ENCODE results near the gene CDH4.
"Not testable (repeated sequence)": the region's sequence is repeated elsewhere in the genome, so short reads cannot be mapped to it uniquely, and the experiment has no call there.

The CDH4 gene

DNA sequence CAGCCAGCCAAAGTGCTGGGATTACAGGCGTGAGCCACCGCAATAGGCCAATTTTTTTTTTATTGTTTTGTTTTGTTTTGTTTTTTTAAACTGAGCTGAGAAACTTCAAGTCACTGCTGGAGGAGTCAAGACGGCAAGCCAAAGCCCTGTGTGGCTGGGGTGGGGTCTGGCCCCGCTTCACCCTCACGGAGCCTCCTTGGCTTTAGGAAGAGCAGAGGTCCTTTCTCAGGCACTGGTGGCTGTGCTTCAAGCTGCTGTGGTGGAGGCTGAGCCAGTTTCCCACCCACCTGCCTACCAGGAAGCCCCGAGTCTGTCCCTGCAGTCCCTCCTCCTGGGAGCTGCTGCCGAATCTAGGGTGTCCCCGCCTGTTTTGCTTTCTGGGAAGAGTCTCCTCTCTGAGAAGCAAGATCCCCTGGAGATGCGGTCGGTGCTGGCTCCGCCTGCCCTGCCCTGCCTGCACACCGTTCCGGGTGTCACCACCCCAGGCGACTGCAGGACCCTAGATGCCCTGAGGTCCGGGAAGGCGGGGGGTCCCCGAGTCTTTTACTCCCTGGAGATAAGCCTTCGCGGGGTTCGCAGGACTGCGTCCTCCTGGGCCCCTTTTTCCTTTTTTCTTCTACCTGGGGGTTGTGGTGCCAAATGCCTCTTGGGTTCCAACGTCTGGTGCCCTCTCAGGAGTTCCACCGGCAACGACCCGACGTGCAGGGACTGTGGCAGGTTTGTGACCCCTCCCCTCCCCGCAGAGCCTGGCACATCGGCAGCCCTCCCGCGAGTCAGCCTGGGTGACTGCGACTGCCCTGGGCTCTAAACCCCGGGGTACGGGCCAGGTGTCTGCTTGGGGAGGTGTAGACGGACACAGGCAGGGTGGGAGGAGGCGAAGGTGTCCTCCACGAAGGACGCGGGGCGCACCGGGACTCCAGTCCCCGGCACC is 712.9 kb downstream of the CDH4 start:
- no peak for DNase-seq

DNA sequence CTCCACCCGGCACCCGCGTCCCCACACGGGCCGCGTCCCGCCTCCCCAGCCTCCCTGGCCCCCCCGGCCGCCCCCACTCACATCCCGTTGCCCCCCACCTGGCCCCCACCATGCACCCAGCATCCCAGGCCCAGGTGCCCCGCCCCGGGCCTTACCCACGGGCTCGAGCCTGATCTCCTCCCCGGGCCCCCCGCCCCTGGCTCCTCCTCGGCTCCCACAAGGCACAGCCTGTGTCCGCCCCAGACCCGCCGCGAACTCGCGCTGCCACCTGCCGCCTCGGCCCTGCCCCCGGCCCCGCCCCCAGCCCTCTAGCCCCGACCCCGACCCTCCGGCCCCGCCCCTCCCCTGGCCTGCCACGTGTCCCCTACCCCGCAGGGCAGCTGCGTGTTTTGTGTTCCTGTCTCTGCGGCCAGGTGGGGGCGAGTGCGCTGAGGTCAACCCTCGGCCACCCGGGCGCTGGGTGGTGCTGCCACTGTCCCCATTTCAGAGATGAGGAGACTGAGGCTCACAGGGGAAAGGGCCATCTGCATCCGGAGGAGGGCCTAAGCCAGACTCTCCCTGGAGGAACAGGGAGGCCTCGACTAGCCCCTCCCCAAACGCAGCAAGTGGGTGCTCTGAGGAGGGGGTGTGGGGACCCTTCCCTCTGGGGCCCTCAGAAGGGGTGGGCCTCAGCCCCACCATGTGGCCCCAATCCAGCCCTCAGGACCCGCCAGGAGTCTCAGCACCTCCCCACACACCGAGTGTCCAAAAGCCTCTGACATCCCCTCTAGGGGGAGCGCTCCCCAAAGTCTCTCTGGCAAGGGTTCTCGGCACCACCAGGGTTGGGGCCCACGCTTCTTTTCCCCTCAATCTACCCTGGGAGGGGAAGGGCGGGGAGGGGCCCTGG is 713.8 kb downstream of the CDH4 start:
- DNase-seq: no peak

DNA sequence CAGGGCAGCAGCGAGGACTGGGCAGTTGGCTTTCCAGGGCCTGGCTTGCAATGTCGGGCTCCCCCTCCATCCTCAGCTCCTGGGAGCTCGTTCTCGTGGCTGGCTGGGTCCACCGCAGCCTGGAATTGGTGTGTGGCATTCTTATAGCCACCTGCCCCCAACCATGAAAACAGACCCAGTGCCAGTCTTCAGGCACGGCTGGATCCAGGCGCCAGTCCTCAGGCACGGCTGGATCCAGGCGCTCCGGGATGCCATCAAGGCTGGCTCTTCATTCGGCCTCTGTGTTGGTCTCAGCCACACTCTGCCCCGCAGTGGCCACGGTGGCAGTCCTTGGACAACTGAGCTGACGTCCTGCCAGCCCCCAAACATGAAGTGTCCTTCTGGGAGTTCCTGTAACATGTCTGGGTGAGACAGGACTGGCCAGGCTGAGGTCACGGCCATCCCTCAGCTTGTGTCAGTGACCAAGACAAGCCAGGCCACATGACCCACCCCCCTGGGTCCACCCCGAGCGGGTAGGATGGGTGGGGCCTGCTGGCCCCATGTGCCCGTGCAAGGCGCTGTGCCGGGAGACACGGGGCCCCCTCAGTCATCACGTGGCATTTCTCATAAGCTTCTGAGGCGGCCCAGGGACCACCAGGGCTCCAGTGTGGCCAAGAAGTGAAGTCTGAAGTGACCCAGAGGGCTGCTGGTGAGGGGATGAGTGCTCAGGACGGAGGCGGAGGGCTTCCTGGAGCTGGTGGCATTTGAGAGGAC is 714.6 kb downstream of the CDH4 start:
- no peak for DNase-seq

DNA sequence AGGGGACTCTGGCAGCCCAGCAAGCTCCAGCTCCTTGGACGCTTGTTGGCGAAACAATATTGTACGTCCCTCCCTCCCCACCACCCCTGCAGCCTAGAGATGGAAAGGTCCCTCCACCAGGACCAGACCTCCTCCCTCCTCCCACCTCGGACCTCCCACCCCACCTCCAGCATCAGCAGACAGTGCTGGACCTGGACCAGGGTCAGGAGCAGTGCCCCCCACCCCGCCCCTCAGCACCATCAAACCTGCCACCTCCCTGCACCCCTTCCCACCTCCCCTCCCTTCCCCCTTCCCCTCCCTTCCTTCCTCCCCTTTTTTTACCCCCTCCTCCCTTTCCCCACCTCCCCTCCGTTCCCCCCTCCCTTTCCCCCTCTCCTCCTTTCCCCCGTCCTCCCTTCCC is 715.2 kb downstream of the CDH4 start:
- DNase-seq: no peak

DNA sequence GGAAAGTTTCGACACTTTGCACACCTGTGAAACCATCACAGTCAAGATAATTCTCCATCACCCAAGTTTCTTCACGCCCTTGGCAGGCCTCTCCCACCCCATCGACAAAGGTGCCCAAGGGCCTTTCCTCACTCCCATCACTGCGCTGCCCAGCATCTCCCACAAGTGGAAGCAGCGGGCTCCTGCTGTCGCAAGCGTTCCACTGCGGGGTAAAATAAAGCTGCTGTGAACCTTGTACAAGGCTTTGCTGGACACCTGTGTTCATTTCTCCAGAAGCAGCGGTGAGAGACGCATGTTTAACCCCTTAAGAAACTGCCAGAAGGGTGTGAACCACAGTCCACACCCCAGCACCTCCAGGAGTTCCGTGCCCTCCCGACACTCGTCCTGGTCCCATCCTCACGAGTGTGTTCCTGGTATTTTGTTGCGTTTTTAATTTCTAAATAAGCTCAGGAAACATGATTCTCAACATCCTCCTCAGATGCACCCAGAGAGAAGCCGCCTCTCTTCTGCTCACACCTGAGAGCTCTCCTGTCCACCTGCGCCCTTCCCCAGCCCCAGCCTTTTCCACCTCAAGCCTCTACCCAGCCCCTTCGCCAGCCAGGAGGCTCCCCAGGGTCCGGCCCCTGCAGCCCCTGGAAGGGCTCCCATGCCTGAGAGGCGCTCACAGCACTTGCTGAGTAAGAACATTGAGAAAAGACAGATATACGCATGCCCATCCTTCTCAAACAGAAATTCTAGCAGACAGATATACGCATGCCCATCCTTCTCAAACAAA is 716.2 kb downstream of the CDH4 start:
- DNase-seq: no peak

DNA sequence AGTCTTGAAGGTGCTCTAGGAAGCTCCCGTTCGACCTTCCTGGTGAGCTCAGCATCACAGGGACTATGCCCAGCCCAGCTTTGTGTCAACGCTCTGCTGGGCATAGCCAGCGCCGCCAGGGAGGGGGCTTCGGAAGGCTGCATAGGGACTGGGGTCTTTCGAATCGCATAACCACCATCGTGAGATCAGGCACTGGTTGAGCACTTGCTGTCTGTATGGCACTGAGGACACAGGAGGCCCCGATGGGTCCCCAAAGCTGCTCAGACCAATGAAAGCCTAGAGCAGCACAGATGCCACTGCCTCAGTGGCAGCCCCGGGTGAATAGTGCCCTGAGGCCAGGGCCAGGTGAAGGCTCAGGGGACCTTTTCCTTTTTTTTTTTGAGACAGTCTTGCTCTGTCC is 716.9 kb downstream of the CDH4 start:
- DNase-seq: no peak

DNA sequence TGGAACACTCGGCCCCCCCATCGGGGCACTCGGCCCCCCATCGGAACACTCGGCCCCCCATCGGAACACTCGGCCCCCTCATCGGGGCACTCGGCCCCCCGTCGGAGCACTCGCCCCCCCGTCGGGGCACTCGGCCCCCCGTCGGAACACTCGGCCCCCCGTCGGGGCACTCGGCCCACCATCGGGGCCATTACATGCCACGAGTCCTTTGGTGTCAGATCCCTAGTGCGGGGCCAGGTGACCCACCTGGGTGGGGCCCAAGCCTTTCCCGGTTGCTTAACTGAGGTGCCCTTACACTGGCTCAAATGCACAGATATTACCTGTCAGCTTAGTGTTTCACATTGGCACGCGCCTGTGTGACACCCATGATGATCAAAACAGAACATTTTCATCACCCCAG is 717.7 kb downstream of the CDH4 start:
- no peak for DNase-seq

DNA sequence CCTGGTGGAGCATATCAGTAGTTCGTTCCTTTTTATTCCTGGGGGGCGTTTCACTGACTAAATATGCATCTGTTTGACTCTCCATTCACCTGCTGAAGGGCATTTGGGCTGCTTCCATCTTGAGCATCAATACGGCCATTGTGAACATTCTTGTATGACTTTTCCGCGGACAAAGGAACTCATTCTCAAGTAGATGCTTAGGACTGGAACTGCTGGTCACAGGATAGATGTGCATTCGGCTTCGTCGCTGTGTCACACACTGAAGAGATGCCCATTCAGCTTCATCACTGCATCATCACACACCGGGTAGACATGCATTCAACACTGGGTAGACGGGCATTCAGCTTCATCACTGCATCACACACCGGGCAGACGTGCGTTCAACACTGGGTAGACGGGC is 718.3 kb downstream of the CDH4 start:
- no peak for DNase-seq

DNA sequence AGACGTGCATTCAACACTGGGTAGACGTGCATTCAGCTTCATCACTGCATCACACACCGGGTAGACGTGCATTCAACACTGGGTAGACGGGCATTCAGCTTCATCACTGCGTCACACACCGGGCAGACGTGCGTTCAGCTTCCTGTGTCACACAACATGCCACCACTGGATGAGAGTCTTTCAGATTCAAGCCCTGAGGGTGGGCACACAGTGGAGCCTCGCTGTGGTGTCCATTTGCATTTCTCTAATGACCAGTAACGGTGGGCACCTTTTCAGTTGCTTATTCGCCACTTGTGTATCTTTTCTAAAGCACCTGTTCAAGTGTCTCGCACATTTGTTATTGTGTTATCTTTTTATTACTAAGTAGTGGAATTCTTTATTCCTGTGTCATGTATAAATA is 719.5 kb downstream of the CDH4 start:
- not testable (repeated sequence) for DNase-seq

DNA sequence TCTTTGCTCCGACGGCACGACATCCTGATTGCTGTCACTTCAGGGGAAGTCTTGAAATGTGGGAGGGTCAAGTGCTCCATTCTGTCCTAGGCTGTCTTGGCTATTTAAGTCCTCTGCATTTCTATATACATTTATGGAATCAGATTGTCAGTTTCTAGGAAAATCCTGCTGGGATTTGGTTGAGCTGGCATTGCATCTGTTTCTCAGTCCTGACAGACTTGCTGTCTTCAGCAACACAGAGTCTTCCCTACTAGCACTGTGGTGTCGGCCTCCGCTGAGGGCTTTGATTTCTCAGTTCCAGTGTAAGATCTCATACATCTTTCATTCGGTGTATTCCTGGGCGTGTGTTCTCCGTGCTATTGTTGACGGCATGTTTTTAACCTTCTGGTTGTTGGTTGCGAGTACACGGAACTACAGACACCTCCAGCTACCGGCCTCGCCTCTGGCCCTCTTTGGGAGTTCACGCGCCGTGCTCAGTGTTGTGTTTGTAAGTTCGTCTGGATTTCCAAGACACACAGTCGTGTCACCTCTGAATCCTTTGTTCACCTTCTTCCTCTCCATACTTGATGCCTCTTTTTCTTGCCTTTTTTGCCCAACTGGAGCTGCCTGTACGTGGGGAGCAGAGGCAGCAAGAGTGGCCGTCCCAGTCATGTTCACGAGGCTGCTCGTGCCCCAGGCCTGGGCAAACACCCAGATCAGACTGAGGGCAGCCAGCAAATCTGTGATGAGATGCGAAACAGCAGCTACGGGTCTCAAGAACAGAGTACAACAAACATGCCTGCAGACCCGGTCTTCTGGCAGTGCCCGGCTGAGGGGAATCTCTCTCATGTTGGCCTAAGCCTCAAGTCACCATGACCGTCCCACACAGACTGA is 720.8 kb downstream of the CDH4 start:
- no peak for DNase-seq

DNA sequence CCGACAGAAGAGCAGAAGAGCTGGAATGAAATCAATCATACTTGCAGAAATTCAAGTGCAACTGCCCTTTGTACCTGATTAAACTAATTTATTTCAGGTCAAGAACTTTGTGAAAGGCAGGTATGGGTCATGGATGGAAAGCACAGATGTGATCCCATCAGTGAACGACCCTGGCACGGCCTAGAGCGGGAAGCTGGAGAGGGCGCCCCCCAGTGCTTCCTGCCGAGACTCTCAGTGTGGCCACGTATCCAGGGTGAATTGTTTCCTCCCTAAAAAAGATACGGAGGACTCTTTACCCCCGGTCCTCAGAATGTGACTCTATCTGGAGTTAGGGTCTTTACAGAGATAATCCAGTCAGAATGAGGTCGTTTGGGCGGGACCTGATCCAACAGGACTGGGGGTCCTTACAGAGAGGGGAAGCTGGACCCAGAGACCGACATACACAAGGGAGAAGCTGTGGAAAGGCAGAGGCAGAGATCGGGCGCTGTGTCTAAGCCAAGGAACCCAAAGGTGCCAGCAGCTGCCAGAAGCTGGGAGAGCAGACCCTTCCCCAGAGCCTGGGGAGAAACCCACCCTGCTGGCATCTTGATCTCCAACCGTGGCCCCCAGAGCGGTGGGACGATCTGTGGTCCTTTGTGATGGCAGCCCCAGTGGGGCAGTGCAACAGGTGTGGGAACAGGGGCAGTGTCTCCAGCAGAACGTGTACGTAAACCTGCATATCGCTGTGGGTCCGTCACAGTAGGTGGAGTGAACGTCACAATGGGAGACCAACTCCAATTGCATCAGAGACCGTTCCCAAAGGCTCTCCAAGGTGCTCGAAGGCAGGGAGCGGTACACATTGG is 721.7 kb downstream of the CDH4 start:
- DNase-seq: no peak

DNA sequence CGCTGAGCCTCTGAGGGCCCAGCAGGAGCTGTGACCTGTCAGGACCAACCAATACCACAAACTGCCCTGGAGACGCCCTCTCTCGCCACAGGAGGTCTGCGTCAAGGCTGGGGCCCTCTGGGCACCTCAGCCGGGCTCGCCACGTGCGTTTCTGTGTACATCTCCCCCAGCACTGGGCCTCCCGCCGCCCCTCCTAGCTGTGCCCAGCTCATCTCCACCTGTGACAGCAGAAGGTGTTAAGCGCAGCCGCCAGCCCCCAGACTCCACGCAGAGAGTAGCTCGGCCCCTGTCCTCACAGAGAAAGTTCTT is 722.2 kb downstream of the CDH4 start:
- no peak for DNase-seq

DNA sequence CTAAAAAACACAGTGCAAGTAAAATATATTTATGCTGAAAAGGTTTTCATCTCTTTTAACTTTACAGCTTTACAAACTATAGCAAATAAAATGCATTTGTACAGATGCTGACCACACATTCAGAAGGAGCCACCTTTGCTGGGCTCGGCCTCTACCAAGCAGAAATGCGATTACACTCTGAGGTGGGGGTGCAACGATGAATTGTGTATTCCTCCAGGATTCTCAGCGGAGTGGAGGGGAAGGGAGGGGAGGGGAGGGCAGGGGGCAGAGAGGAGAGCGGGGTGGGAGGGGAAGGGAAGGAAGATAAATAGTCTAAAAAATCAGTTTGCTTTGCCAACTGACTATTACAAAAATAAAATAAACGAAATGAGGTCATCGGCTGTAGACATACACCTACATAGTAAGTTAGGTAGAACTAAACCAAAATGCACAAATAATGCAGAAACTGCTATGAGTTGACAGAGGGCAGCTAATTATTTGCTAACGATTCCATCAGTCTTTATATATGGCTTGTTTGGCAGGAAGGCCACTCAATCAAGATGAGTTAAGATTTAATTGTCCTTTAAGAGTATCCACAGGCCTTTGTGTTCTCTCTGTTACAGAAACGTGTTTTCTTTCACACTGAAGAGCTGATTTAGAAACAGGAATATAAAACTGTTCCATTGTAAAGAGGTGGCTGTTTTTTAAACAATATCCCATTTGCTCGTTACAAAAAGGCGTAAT is 723.5 kb downstream of the CDH4 start:
- no peak for DNase-seq

DNA sequence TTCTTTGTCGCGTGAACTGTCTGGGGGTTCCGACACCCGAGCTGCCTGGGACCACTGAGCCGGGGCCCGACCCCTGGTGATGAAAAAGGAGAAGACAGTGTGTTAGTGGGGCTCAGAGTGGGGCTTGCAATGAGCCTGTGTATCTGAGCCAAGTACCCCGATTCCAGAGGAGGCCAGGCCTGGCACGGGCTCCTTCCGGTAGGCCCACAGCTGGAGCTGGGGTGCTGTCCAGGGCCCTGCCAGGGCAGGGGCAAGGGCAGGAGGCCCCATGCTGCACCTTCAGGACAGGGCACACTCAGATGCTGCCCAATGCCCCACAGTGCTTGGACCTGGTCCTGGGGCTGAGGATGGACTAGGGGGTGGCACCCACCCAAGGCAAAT is 724.2 kb downstream of the CDH4 start:
- DNase-seq: no peak

DNA sequence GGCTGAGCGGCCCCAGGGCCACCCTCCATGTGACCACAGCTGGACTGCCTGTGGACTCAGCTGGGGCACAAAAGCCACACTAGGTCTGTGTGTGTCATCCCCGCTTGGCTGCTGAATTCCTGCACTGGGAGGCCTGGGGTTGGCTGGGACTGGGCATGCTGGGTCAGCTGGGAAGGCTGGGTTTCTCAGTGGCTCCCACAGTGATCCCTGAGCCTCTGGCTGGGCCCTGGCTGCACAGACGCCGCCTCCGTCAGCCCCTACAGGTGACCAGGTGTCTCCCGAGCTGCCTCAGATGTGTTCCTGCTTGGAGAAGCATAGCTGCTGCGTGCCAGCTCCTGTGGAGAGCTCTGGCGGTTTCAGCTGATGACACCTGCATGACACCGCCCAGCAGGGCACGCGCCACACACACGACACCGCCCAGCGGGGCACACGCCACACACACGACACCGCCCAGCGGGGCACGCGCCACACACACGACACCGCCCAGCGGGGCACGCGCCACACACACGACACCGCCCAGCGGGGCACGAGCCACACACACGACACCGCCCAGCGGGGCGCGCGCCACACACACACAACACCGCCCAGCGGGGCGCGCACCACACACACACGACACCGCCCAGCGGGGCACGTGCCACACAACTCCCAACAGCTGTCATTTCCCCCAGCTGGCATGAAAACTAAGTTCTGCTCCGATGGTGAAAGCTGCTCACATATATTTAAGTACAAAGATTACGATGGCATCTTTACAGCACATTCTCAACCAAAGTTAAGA is 724.8 kb downstream of the CDH4 start:
- DNase-seq: no peak

DNA sequence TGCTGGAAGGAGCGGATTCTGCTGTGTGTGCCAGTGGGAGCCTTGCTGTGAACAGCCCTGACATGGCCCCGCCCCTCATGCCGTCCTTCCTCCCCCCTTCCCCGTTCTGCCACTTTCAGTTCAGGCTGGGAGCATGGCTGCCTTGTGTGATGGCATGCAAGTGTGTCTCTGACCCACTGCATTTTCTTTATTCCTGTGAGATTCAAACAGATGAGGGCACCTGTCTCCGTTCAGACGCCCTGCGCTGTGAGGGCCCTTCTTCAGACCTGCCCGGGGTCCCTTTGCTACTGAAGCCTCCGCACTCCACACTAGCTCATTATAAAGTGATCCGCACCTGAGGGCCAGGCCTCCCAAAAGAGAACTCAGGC is 725.3 kb downstream of the CDH4 start:
- no peak for DNase-seq

DNA sequence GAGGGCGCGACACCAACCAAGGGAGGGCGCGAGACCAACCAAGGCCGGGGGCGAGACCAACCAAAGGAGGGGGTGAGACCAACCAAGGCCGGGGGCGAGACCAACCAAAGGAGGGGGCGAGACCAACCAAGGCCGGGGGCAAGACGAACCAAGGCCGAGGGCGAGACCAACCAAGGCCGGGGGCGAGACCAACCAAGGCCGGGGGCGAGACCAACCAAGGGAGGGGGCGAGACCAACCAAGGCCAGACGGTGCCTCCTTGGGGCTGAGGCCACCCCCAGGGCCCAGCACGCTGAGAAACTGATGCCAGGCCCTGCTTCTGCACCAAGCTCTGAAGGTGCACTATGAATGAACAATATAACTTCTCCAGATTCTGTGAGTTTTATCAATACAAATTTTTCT is 726.4 kb downstream of the CDH4 start:
- DNase-seq: no peak

DNA sequence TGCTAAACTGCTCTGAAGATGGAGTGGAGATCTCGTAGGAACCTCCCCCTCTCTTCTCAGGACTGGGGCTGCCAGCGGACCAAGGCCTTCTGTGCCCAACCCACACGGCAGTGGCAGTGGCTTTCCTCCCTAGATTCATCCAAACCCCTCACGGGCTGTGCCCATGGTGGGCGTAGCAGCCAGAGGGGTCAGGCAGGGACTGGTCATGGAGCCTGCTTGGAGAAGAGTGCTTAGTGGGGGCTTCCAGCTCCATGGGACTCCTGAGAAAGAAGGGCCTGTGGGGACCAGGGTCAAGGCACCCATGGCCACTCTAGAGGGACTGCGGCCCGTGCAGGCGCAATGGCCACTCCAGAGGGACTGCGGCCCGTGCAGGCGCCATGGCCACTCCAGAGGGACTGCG is 727.0 kb downstream of the CDH4 start:
- no peak for DNase-seq

Measured in activated naive CD4-positive, alpha-beta T cell treated with Interleukin-2 at 50 U/mL for 16 hours (primary cell).